H1 (cell line): ENCODE measurements around the gene CASTOR1. TPM values are rescaled to one million over a fixed set of nuclear protein-coding genes. Genes with fewer than 3 reads are reported as not detected.

Experiments used
- ASH2L ChIP-seq: fragments of 200-600, 300-600 bp; sonication (generic); IDR thresholded peaks from one replicate; pipeline ENCODE4 v1.7.1; 2017; ENCODE audit warnings: low read length
- BACH1 ChIP-seq: IDR thresholded peaks from 2 replicates; pipeline ENCODE4 v1.6.1; 2012; ENCODE audit warnings: low read length, improper control_type of control experiment
- BCL11A ChIP-seq, 2 experiments: IDR thresholded peaks; one replicate each; pipeline ENCODE4 v1.6.1; 2011; ENCODE audit warnings: low read depth in 2 of 2, low read length in 2 of 2, mild to moderate bottlenecking in 2 of 2
- CBX5 ChIP-seq: fragments of 300-800, 300-1000 bp; sonication (generic); IDR thresholded peaks from 2 replicates; pipeline ENCODE4 v1.7.1; 2016; ENCODE audit warnings: antibody characterized with exemption, low read length, low read depth
- CHD2 ChIP-seq: IDR thresholded peaks from 2 replicates; pipeline ENCODE4 v1.6.1; 2012; ENCODE audit warnings: low read length, improper control_type of control experiment
- CREB1 ChIP-seq: IDR thresholded peaks from 2 replicates; pipeline ENCODE4 v1.6.1; 2012; ENCODE audit warnings: inconsistent platforms
- EZH2 ChIP-seq: fragments of 200-600 bp; sonication (generic); IDR thresholded peaks from 2 replicates; pipeline ENCODE4 v1.7.1; 2012; ENCODE audit warnings: low read depth, mild to moderate bottlenecking, moderate library complexity, low read length, inconsistent platforms; ENCODE audit not compliant: severe bottlenecking
- JUN ChIP-seq: IDR thresholded peaks from 2 replicates; pipeline ENCODE4 v1.6.1; 2011; ENCODE audit warnings: low read depth, mild to moderate bottlenecking, improper control_type of control experiment, low read length
- KDM1A ChIP-seq: fragments of 200-600, 300-600 bp; sonication (generic); IDR thresholded peaks from 2 replicates; pipeline ENCODE4 v1.7.1; 2016; ENCODE audit warnings: mild to moderate bottlenecking, low read length, borderline replicate concordance
- KDM4A ChIP-seq: IDR thresholded peaks from one replicate; pipeline ENCODE4 v1.7.1; 2012; ENCODE audit warnings: low read depth, mild to moderate bottlenecking, moderate library complexity, low read length, inconsistent platforms; ENCODE audit not compliant: severe bottlenecking
- MAFK ChIP-seq: IDR thresholded peaks from 2 replicates; pipeline ENCODE4 v1.6.1; 2012; ENCODE audit warnings: low read depth, mild to moderate bottlenecking, improper control_type of control experiment, low read length
- NANOG ChIP-seq: IDR thresholded peaks from 2 replicates; pipeline ENCODE4 v1.6.1; 2011; ENCODE audit warnings: low read length, low read depth, mild to moderate bottlenecking, inconsistent platforms; ENCODE audit not compliant: insufficient read depth, poor library complexity, severe bottlenecking
- PHF8 ChIP-seq: fragments of 200-600 bp; sonication (generic); conservative IDR thresholded peaks from 2 replicates; pipeline ENCODE4 v1.7.1; 2012; ENCODE audit warnings: low read depth, mild to moderate bottlenecking, inconsistent platforms, low read length, moderate library complexity
- POLR2A ChIP-seq, 2 experiments: IDR thresholded peaks; 1 replicate in 1 of 2; 2 replicates in 1 of 2; pipeline ENCODE4 v1.6.1; 2011; ENCODE audit warnings: low read depth in 2 of 2, low read length in 2 of 2, mild to moderate bottlenecking in 2 of 2; ENCODE audit errors: control extremely low read depth in 1 of 2
- POLR2AphosphoS5 ChIP-seq: IDR thresholded peaks from 2 replicates; pipeline ENCODE4 v1.6.1; 2011; ENCODE audit warnings: low read depth, low read length
- POU5F1 ChIP-seq: IDR thresholded peaks from 2 replicates; pipeline ENCODE4 v1.6.1; 2011; ENCODE audit warnings: low read depth, mild to moderate bottlenecking, low read length, moderate library complexity
- RBBP5 ChIP-seq: IDR thresholded peaks from 2 replicates; pipeline ENCODE4 v1.7.1; 2012; ENCODE audit warnings: low read depth, mild to moderate bottlenecking, inconsistent platforms, low read length, moderate library complexity, borderline replicate concordance
- SAP30 ChIP-seq: fragments of 300-600 bp; sonication (generic); IDR thresholded peaks from 2 replicates; pipeline ENCODE4 v1.7.1; 2012; ENCODE audit warnings: low read length, moderate library complexity, mild to moderate bottlenecking, inconsistent platforms; ENCODE audit not compliant: insufficient read depth, insufficient replicate concordance
- SIRT6 ChIP-seq: IDR thresholded peaks from one replicate; pipeline ENCODE4 v1.7.1; 2012; ENCODE audit warnings: low read length, inconsistent platforms
- SP1 ChIP-seq: IDR thresholded peaks from 2 replicates; pipeline ENCODE4 v1.6.1; 2011; ENCODE audit warnings: low read depth, low read length
- SP4 ChIP-seq: IDR thresholded peaks from 2 replicates; pipeline ENCODE4 v1.6.1; 2012; ENCODE audit warnings: low read length, inconsistent platforms
- SRF ChIP-seq: IDR thresholded peaks from 2 replicates; pipeline ENCODE4 v1.6.1; 2011; ENCODE audit warnings: mild to moderate bottlenecking, low read depth, low read length, moderate library complexity
- SUZ12 ChIP-seq: fragments of 200-600 bp; sonication (generic); IDR thresholded peaks from 2 replicates; pipeline ENCODE4 v1.6.1; 2012; ENCODE audit warnings: mild to moderate bottlenecking, inconsistent platforms, low read length, moderate library complexity, mixed read lengths
- TAF1 ChIP-seq: IDR thresholded peaks from 2 replicates; pipeline ENCODE4 v1.6.1; 2011; ENCODE audit warnings: mild to moderate bottlenecking, low read depth, low read length
- TCF12 ChIP-seq: IDR thresholded peaks from 2 replicates; pipeline ENCODE4 v1.6.1; 2011; ENCODE audit warnings: low read depth, mild to moderate bottlenecking, low read length
- YY1 ChIP-seq: IDR thresholded peaks from 2 replicates; pipeline ENCODE4 v1.6.1; 2011; ENCODE audit warnings: low read depth, mild to moderate bottlenecking, low read length
- ZNF274 ChIP-seq: IDR thresholded peaks from 2 replicates; pipeline ENCODE4 v1.7.0; 2012; ENCODE audit warnings: low read length, borderline replicate concordance; ENCODE audit errors: extremely low read depth
- polyA plus RNA-seq, 7 experiments: library from polyadenylated mRNA; depleted of rRNA in 3 of 7; stranded (reverse) in 5 of 7; unstranded in 2 of 7; fragments of >200 nt in 5 of 7; fragments of 200-250 nt in 2 of 7; gene quantifications; 1 replicate in 5 of 7; 2 replicates in 1 of 7; 4 replicates in 1 of 7; pipeline versions ENCODE4 v1.2.1 to v1.2.3, GENCODE V29; 2011 to 2013; ENCODE audit warnings: missing spikeins in 2 of 7, mixed read lengths in 2 of 7
- total RNA-seq: library from RNA; stranded (reverse); fragmentation: NEBNext Ultra II Directional; extraction: Animal tissue kit (Norgen Biotek cat#: 25700); gene quantifications from 2 replicates; pipeline ENCODE4 v1.2.1, GENCODE V29; 2021

The CASTOR1 gene
- total and polyA plus RNA-seq, 2 of the 8 experiments (the other 6 are each of a cell fraction or from before 2014, with no cell fraction given): 10.3 to 36.0 TPM

GRCh38 chr22:30289141-30289979, at the start of gene CASTOR1 (continued):
- TF ChIP-seq SRF (no peak), CREB1 (peak; percentile 50; the same call in 1 of the 2 replicates), MAFK (no peak), POU5F1 (no peak), SAP30 (no peak), SP1 (peak; percentile 55; the same call in 1 of the 2 replicates), KDM1A (no peak), RBBP5 (no peak), CHD2 (no peak), EZH2 (peak; percentile 29), SP4 (0 out of 2 replicates have a peak, but pooled peaks have one; percentile 37), BACH1 (no peak), POLR2A (IDR thresholded peaks at IDR 0.05; ENCODE audit: control extremely low read depth in 1 of 2, low read depth in 2 of 2, low read length in 2 of 2) (peak in 1 of 2 experiments; percentile 45; a peak in 1 of 3 replicates), CBX5 (no peak), TAF1 (no peak), ZNF274 (no peak), NANOG (no peak), SUZ12 (no peak), TCF12 (no peak), POLR2AphosphoS5 (peak; percentile 37; the same call in 1 of the 2 replicates), SIRT6 (no peak), YY1 (no peak), BCL11A (IDR thresholded peaks at IDR 0.05; ENCODE audit: low read depth in 2 of 2, low read length in 2 of 2) (no peak), KDM4A (peak; percentile 70), ASH2L (no peak), JUN (no peak), PHF8 (peak; percentile 49)
